Measurements from ENCODE around the gene NEGR1.

NEGR1 gene

GRCh38 chr1:72064196-72065075, 217.9 kb downstream of the NEGR1 start:
- H3K4me3 Mint-ChIP-seq, result no peak overlapping the region

GRCh38 chr1:72063364-72064044, 218.8 kb downstream of the NEGR1 start:
- Mint-ChIP-seq H3K4me1 (ENCODE audit: low read depth) (no peaks in the 10 kb centered on the region), H3K9me3 (no peaks in the 10 kb centered on the region), H3K27me3 (ENCODE audit: low read depth) (no peaks in the 10 kb centered on the region), H3K27ac (no peak overlapping the region), H3K4me3 (no peak overlapping the region), H3K36me3 (ENCODE audit: low read depth) (no peaks in the 10 kb centered on the region)
- DNase-seq (ENCODE audit: low spot score), result no peak

More at GRCh38 chr1:72064196-72065075, 217.9 kb downstream of the NEGR1 start:
- no peaks in the 10 kb centered on the region for H3K27me3 Mint-ChIP-seq (ENCODE audit: low read depth)
- no peak for DNase-seq (ENCODE audit: low spot score)
- H3K27ac Mint-ChIP-seq, result no peak overlapping the region
- no peaks in the 10 kb centered on the region for H3K4me1 Mint-ChIP-seq (ENCODE audit: low read depth)
- no peaks in the 10 kb centered on the region for H3K9me3 Mint-ChIP-seq
- no peaks in the 10 kb centered on the region for H3K36me3 Mint-ChIP-seq (ENCODE audit: low read depth)

- DNase-seq (ENCODE audit: low spot score), result no peak
- Mint-ChIP-seq H3K4me1 (ENCODE audit: low read depth) (no peaks in the 10 kb centered on the region), H3K9me3 (no peaks in the 10 kb centered on the region), H3K36me3 (ENCODE audit: low read depth) (no peaks in the 10 kb centered on the region), H3K27me3 (ENCODE audit: low read depth) (no peaks in the 10 kb centered on the region), H3K27ac (no peak overlapping the region), H3K4me3 (no peak overlapping the region)
Measured at GRCh38 chr1:72062584-72062983, 219.8 kb downstream of the NEGR1 start.

- no peak for DNase-seq (ENCODE audit: low spot score)
- H3K36me3 Mint-ChIP-seq (ENCODE audit: low read depth), result no peaks in the 10 kb centered on the region
- H3K4me1 Mint-ChIP-seq (ENCODE audit: low read depth), result no peaks in the 10 kb centered on the region
- H3K9me3 Mint-ChIP-seq, result no peaks in the 10 kb centered on the region
- H3K27me3 Mint-ChIP-seq (ENCODE audit: low read depth), result no peaks in the 10 kb centered on the region
- H3K4me3 Mint-ChIP-seq, result no peak overlapping the region
- H3K27ac Mint-ChIP-seq, result no peak overlapping the region
Measured at GRCh38 chr1:72060466-72061245, 221.7 kb downstream of the NEGR1 start.

- H3K27me3 Mint-ChIP-seq (ENCODE audit: low read depth), result no peaks in the 10 kb centered on the region
- no peaks in the 10 kb centered on the region for H3K9me3 Mint-ChIP-seq
- DNase-seq (ENCODE audit: low spot score), result no peak
- H3K27ac Mint-ChIP-seq, result no peak overlapping the region
- H3K4me3 Mint-ChIP-seq, result no peak overlapping the region
- H3K36me3 Mint-ChIP-seq (ENCODE audit: low read depth), result no peaks in the 10 kb centered on the region
- H3K4me1 Mint-ChIP-seq (ENCODE audit: low read depth), result no peaks in the 10 kb centered on the region
Measured at GRCh38 chr1:72056516-72056915, 225.8 kb downstream of the NEGR1 start.

- Mint-ChIP-seq H3K36me3 (ENCODE audit: low read depth) (no peaks in the 10 kb centered on the region), H3K4me3 (no peak overlapping the region), H3K27me3 (ENCODE audit: low read depth) (no peaks in the 10 kb centered on the region), H3K27ac (no peak overlapping the region), H3K9me3 (no peaks in the 10 kb centered on the region), H3K4me1 (ENCODE audit: low read depth) (no peaks in the 10 kb centered on the region)
- no peak for DNase-seq (ENCODE audit: low spot score)
Measured at GRCh38 chr1:72051538-72051937, 230.8 kb downstream of the NEGR1 start.

GRCh38 chr1:72050551-72050950, 231.8 kb downstream of the NEGR1 start:
- Mint-ChIP-seq H3K4me3 (no peak overlapping the region), H3K4me1 (ENCODE audit: low read depth) (no peaks in the 10 kb centered on the region), H3K27ac (no peak overlapping the region), H3K36me3 (ENCODE audit: low read depth) (no peaks in the 10 kb centered on the region), H3K27me3 (ENCODE audit: low read depth) (no peaks in the 10 kb centered on the region), H3K9me3 (no peaks in the 10 kb centered on the region)
- no peak for DNase-seq (ENCODE audit: low spot score)

GRCh38 chr1:72037745-72038343, 244.5 kb downstream of the NEGR1 start:
- H3K4me3 Mint-ChIP-seq, result no peak overlapping the region
- H3K9me3 Mint-ChIP-seq, result no peaks in the 10 kb centered on the region
- no peak overlapping the region for H3K27ac Mint-ChIP-seq
- H3K4me1 Mint-ChIP-seq (ENCODE audit: low read depth), result no peaks in the 10 kb centered on the region
- no peak for DNase-seq (ENCODE audit: low spot score)
- H3K36me3 Mint-ChIP-seq (ENCODE audit: low read depth), result no peaks in the 10 kb centered on the region
- H3K27me3 Mint-ChIP-seq (ENCODE audit: low read depth), result no peaks in the 10 kb centered on the region

GRCh38 chr1:72034827-72035226, 247.5 kb downstream of the NEGR1 start:
- Mint-ChIP-seq H3K4me3 (no peak overlapping the region), H3K27me3 (ENCODE audit: low read depth) (no peaks in the 10 kb centered on the region), H3K27ac (no peak overlapping the region), H3K36me3 (ENCODE audit: low read depth) (no peaks in the 10 kb centered on the region), H3K9me3 (no peaks in the 10 kb centered on the region), H3K4me1 (ENCODE audit: low read depth) (no peaks in the 10 kb centered on the region)
- no peak for DNase-seq (ENCODE audit: low spot score)

- H3K27me3 Mint-ChIP-seq (ENCODE audit: low read depth), result no peaks in the 10 kb centered on the region
- no peaks in the 10 kb centered on the region for H3K4me1 Mint-ChIP-seq (ENCODE audit: low read depth)
- H3K36me3 Mint-ChIP-seq (ENCODE audit: low read depth), result no peaks in the 10 kb centered on the region
- DNase-seq (ENCODE audit: low spot score), result no peak
- no peak overlapping the region for H3K27ac Mint-ChIP-seq
- H3K9me3 Mint-ChIP-seq, result peaks cover 4% of the 10 kb centered on the region
- no peak overlapping the region for H3K4me3 Mint-ChIP-seq
Measured at GRCh38 chr1:72023063-72023930, 259.0 kb downstream of the NEGR1 start.

GRCh38 chr1:72018562-72018961, 263.8 kb downstream of the NEGR1 start:
- Mint-ChIP-seq H3K27me3 (ENCODE audit: low read depth) (no peaks in the 10 kb centered on the region), H3K4me3 (no peak overlapping the region), H3K9me3 (no peaks in the 10 kb centered on the region), H3K27ac (no peak overlapping the region), H3K36me3 (ENCODE audit: low read depth) (no peaks in the 10 kb centered on the region), H3K4me1 (ENCODE audit: low read depth) (no peaks in the 10 kb centered on the region)
- DNase-seq (ENCODE audit: low spot score), result no peak

GRCh38 chr1:72015006-72015405, 267.3 kb downstream of the NEGR1 start:
- Mint-ChIP-seq H3K4me1 (ENCODE audit: low read depth) (no peaks in the 10 kb centered on the region), H3K27ac (no peak overlapping the region), H3K27me3 (ENCODE audit: low read depth) (no peaks in the 10 kb centered on the region), H3K36me3 (ENCODE audit: low read depth) (no peaks in the 10 kb centered on the region), H3K4me3 (no peak overlapping the region), H3K9me3 (no peaks in the 10 kb centered on the region)
- no peak for DNase-seq (ENCODE audit: low spot score)

GRCh38 chr1:72013161-72013560, 269.2 kb downstream of the NEGR1 start:
- no peaks in the 10 kb centered on the region for H3K4me1 Mint-ChIP-seq (ENCODE audit: low read depth)
- H3K27ac Mint-ChIP-seq, result no peak overlapping the region
- H3K9me3 Mint-ChIP-seq, result no peaks in the 10 kb centered on the region
- H3K27me3 Mint-ChIP-seq (ENCODE audit: low read depth), result no peaks in the 10 kb centered on the region
- DNase-seq (ENCODE audit: low spot score), result no peak
- no peak overlapping the region for H3K4me3 Mint-ChIP-seq
- H3K36me3 Mint-ChIP-seq (ENCODE audit: low read depth), result no peaks in the 10 kb centered on the region
